HG03342 (cell line): Measurements from ENCODE around the gene HBA1.
"Not testable (repeated sequence)": the region's sequence is repeated elsewhere in the genome, so short reads cannot be mapped to it uniquely, and the experiment has no call there.

Experiments used
- ATAC-seq: cut with Tn5 transposase; IDR thresholded peaks from one replicate; pipeline ENCODE4 v1.9.1; 2021; ENCODE audit warnings: mild to moderate bottlenecking, moderate library complexity; ENCODE audit not compliant: unreplicated experiment

The HBA1 gene

GRCh38 chr16:193441-193840 is 17.0 kb downstream of the HBA1 start:
- ATAC-seq: no peak

- ATAC-seq: no peak
Measured at GRCh38 chr16:194516-194915, 18.0 kb downstream of the HBA1 start.

DNA sequence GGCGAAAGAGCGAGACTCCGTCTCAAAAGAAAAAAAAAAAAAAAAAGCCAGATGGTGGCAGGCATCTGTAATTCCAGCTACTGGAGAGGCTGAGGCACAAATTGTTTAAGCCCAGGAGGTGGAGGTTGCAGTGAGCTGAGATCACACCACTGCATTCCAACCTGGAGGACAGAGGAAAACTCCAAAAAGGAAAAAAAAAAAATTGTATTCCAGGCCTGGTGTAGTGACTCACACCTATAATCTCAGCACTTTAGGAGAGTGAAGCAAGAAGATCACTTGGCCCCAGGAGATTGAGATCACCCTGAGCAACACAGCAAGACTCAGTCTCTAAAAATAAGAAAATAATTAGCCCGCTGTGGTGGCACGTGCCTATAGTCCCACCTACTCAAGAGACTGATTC is 23.9 kb downstream of the HBA1 start:
- ATAC-seq: no peak

DNA sequence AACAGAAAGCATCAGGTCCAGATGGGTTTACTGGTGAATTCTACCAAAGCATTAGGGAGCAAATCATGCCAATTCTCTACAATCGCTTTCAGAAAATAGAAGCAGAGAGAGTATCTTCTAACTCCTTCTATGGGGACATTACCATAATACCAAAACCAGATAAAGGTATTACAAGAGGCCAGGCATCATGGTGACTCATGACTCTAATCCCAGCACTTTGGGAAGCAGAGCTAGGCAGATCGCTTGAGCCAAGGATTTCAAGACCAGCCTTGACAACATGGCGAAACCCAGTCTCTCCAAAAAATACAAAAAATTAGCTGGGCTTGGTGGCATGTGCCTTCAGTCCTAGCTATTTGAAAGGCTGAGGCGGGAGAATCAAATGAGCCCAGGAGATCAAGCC is 26.8 kb downstream of the HBA1 start:
- no peak for ATAC-seq

DNA sequence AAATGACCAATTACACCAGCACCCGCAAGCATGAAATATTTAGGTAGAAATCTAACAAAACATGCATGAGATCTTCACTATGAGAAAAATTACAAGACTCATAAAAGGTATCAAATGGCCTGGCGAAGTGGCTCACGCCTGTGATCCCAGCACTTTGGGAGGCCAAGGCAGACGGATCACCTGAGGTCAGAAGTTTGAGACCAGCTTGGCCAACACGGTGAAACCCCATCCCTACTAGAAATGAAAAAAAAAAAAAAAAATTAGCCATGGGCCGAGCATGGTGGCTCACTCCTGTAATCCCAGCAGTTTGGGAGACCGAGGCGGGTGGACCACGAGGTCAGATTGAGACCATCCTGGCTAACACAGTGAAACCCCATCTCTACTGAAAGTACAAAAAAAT is 27.6 kb downstream of the HBA1 start:
- ATAC-seq: not testable (repeated sequence)

GRCh38 chr16:209359-209758 is 32.9 kb downstream of the HBA1 start:
- ATAC-seq: not testable (repeated sequence)

GRCh38 chr16:211631-212180 is 35.2 kb downstream of the HBA1 start:
- not testable (repeated sequence) for ATAC-seq

GRCh38 chr16:212999-213398 is 36.5 kb downstream of the HBA1 start:
- ATAC-seq: no peak

GRCh38 chr16:220021-220420 is 43.5 kb downstream of the HBA1 start:
- no peak for ATAC-seq
